Measurements from ENCODE around the gene ECM1. TPM values are rescaled to one million over a fixed set of nuclear protein-coding genes. Genes with fewer than 3 reads are reported as not detected.

Gene ECM1
- total RNA-seq, 4 donors from 2014 or later: 1.5 to 38.5 (median 9.5) TPM

GRCh38 chr1:150548324-150548631, 40.4 kb downstream of the ECM1 start:
- peak overlapping the region; percentile 36 to 75 for H3K4me3 ChIP-seq
- no peaks in the 10 kb centered on the region for H3K27me3 ChIP-seq
- intact Hi-C loops (cut with DNase I; ENCODE audit: low total_unique reads): no loop called here
- no peak for TF ChIP-seq CTCF (IDR thresholded peaks at IDR 0.05)
- no peak for TF ChIP-seq POLR2A (IDR thresholded peaks at IDR 0.05)
- no peaks in the 10 kb centered on the region for H3K9me3 ChIP-seq
- peaks cover 0 to 14% of the 10 kb centered on the region in 2 donors for H3K4me1 ChIP-seq
- peak overlapping the region; percentile 93 to 98 for H3K27ac ChIP-seq
- no peak for DNase-seq
- H3K36me3 ChIP-seq: no peaks in the 10 kb centered on the region

- Histone ChIP-seq H3K36me3 (no peaks in the 10 kb centered on the region), H3K4me1 (peaks cover 0 to 14% of the 10 kb centered on the region in 2 donors), H3K4me3 (peak within 1 kb of the TSS; percentile 36 to 75), H3K27me3 (no peaks in the 10 kb centered on the region), H3K27ac (peak within 1 kb of the TSS; percentile 93 to 98), H3K9me3 (no peaks in the 10 kb centered on the region)
- TF ChIP-seq CTCF (IDR thresholded peaks at IDR 0.05): peak in 2 of 4 experiments; percentile 29 to 35
- TF ChIP-seq POLR2A (IDR thresholded peaks at IDR 0.05): peak in 1 of 2 donors; percentile 50
- peak; percentile 57 to 79 for DNase-seq
- intact Hi-C loops (cut with DNase I; ENCODE audit: low total_unique reads): no loop called here
Observed at GRCh38 chr1:150548632-150549495, 41.0 kb downstream of the ECM1 start, which contains the start of gene ADAMTSL4. TSS of gene ADAMTSL4 (plus strand) at chr1:150549408. CDS start at chr1:150552289, 2,881 bp downstream.

GRCh38 chr1:150549496-150550221, 41.8 kb downstream of the ECM1 start:
- TF ChIP-seq CTCF (IDR thresholded peaks at IDR 0.05): no peak
- TF ChIP-seq POLR2A (IDR thresholded peaks at IDR 0.05): no peak
- Histone ChIP-seq H3K4me1 (peaks cover 0 to 14% of the 10 kb centered on the region in 2 donors), H3K27ac (peak overlapping the region; percentile 93 to 98), H3K9me3 (no peaks in the 10 kb centered on the region), H3K36me3 (no peaks in the 10 kb centered on the region), H3K27me3 (no peaks in the 10 kb centered on the region), H3K4me3 (peak overlapping the region; percentile 36 to 75)
- peak; percentile 63 for DNase-seq
- intact Hi-C loops (cut with DNase I; ENCODE audit: low total_unique reads): no loop called here

- DNase-seq: peak; percentile 72 to 82
- H3K4me3 ChIP-seq: peak overlapping the region; percentile 36 to 75
- TF ChIP-seq POLR2A (IDR thresholded peaks at IDR 0.05): peak in 1 of 2 donors; percentile 13
- TF ChIP-seq CTCF (IDR thresholded peaks at IDR 0.05): no peak
- intact Hi-C loops (cut with DNase I; ENCODE audit: low total_unique reads): no loop called here
- H3K4me1 ChIP-seq: peaks cover 0 to 14% of the 10 kb centered on the region in 2 donors
- no peaks in the 10 kb centered on the region for H3K36me3 ChIP-seq
- H3K9me3 ChIP-seq: no peaks in the 10 kb centered on the region
- no peaks in the 10 kb centered on the region for H3K27me3 ChIP-seq
- peak overlapping the region; percentile 93 to 98 for H3K27ac ChIP-seq
Observed at GRCh38 chr1:150550222-150551050, 42.5 kb downstream of the ECM1 start.

All from uterus (tissue), 4 donors.